ENCODE results near the gene GFPT2.

DNA sequence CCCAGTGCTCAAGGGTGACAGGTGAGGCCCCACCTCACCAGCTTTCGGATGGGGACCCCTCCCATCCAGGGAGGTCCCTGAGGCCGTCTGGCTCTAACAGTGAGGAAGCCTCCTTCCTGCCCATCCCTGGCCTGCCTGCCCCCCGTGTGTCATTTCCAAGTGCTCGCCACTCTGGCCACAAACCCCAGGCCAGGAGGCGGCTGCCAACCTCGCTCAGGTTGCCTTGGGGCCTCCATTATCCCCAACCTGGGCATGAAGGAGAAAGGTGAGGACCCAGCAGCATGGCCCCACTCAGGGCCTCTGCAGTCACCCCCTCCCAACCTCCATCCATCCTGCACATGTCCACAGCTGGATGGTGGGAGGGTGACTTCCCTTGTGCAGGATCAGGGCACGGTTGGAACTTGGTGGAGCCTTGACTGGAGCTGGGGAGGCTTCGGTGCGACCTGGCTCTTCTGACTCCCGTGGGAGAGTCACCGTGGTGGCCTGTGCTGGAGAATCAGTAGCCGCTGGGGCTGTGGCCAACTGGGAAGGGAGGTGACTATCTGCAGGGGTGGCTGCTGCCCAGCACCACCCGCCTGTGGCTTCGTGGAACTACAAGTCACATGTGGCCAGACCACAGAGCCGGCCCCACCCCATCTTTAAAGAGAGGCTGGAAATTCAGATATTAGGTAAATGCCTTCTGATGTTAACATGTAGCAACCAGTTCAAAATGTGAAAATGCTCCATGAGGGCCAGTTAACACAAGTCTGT, 37.5 kb upstream of the GFPT2 start:
- peak in 1 of 12 donors; percentile 7 for TF ChIP-seq CTCF (IDR thresholded peaks at IDR 0.05)
- no peak for TF ChIP-seq POLR2A (IDR thresholded peaks at IDR 0.05)
